RPMI8226 (cell line): ENCODE measurements around the gene SMNDC1.
A peak's percentile ranks its signal among the peaks of the same experiment; 100 is the strongest.
"Not testable (repeated sequence)": the region's sequence is repeated elsewhere in the genome, so short reads cannot be mapped to it uniquely, and the experiment has no call there.

Experiments used
- DNase-seq: peaks from one replicate; pipeline ENCODE4 v3.0.0-alpha.2; 2015

The SMNDC1 gene

GRCh38 chr10:110304780-110305421 is at the start of gene SMNDC1:
SMNDC1 (minus strand) TSS chr10:110304920; CDS start chr10:110303587, 1,333 bp downstream.
- DNase-seq: peak; percentile 96

- DNase-seq: peak; percentile 87
These were observed 49.6 kb upstream of the SMNDC1 start for GRCh38 chr10:110354322-110354766.

- peak; percentile 70 for DNase-seq
These were observed 48.8 kb upstream of the SMNDC1 start for GRCh38 chr10:110353244-110354119.

- no peak for DNase-seq
These were observed 48.2 kb upstream of the SMNDC1 start for GRCh38 chr10:110352930-110353243.

- DNase-seq: no peak
These were observed 46.1 kb upstream of the SMNDC1 start for GRCh38 chr10:110350812-110351211.

- no peak for DNase-seq
These were observed 45.1 kb upstream of the SMNDC1 start for GRCh38 chr10:110349831-110350230.

- no peak for DNase-seq
These were observed 44.7 kb upstream of the SMNDC1 start for GRCh38 chr10:110349386-110349785.

- DNase-seq: no peak
These were observed 43.6 kb upstream of the SMNDC1 start for GRCh38 chr10:110348336-110348735.

- DNase-seq: no peak
These were observed 42.2 kb upstream of the SMNDC1 start for GRCh38 chr10:110346914-110347313.

- no peak for DNase-seq
These were observed 40.6 kb upstream of the SMNDC1 start for GRCh38 chr10:110345286-110345685.

GRCh38 chr10:110344622-110345021 is 39.9 kb upstream of the SMNDC1 start:
- no peak for DNase-seq

GRCh38 chr10:110343947-110344346 is 39.2 kb upstream of the SMNDC1 start:
- DNase-seq: no peak

- DNase-seq: no peak
These were observed 36.1 kb upstream of the SMNDC1 start for GRCh38 chr10:110340816-110341215.

GRCh38 chr10:110340122-110340521 is 35.4 kb upstream of the SMNDC1 start:
- DNase-seq: no peak

- no peak for DNase-seq
These were observed 33.2 kb upstream of the SMNDC1 start for GRCh38 chr10:110337906-110338305.

GRCh38 chr10:110337401-110337800 is 32.7 kb upstream of the SMNDC1 start:
- DNase-seq: no peak

GRCh38 chr10:110336111-110336721 is 31.5 kb upstream of the SMNDC1 start:
- no peak for DNase-seq

GRCh38 chr10:110335314-110336064 is 30.8 kb upstream of the SMNDC1 start:
- DNase-seq: no peak

- no peak for DNase-seq
These were observed 29.4 kb upstream of the SMNDC1 start for GRCh38 chr10:110334061-110334656.

GRCh38 chr10:110331226-110331795 is 26.6 kb upstream of the SMNDC1 start:
- DNase-seq: not testable (repeated sequence)

- DNase-seq: no peak
These were observed 26.0 kb upstream of the SMNDC1 start for GRCh38 chr10:110330675-110331074.

- DNase-seq: no peak
These were observed 22.7 kb upstream of the SMNDC1 start for GRCh38 chr10:110327262-110327914.
